NCI-H524 (cell line): ENCODE results near the gene DRAM1.
A peak's percentile ranks its signal among the peaks of the same experiment; 100 is the strongest.

ENCODE experiments used
- DNase-seq, 2 experiments: peaks; one replicate each; lab custom pipeline; 2025; lab: John Stamatoyannopoulos, UW

DRAM1 gene

GRCh38 chr12:101941306-101942249 is 64.2 kb downstream of the DRAM1 start:
- no peak for DNase-seq

GRCh38 chr12:101942250-101942605 is 64.8 kb downstream of the DRAM1 start:
- no peak for DNase-seq

- no peak for DNase-seq
Observed at GRCh38 chr12:101945369-101946232, 68.2 kb downstream of the DRAM1 start.

- DNase-seq = no peak
Observed at GRCh38 chr12:101946233-101946611, 68.8 kb downstream of the DRAM1 start.

GRCh38 chr12:101947316-101947715 is 69.9 kb downstream of the DRAM1 start:
- no peak for DNase-seq

- DNase-seq = no peak
Observed at GRCh38 chr12:101948365-101948764, 71.0 kb downstream of the DRAM1 start.

GRCh38 chr12:101951002-101951670 is 73.8 kb downstream of the DRAM1 start:
- peak in 1 of 2 experiments; percentile 5 for DNase-seq

GRCh38 chr12:101954113-101954512 is 76.7 kb downstream of the DRAM1 start:
- DNase-seq = no peak

GRCh38 chr12:101954676-101955075 is 77.3 kb downstream of the DRAM1 start:
- DNase-seq = no peak

GRCh38 chr12:101957252-101957959 is 80.0 kb downstream of the DRAM1 start:
- DNase-seq = no peak

- DNase-seq = no peak
Observed at GRCh38 chr12:101959607-101960006, 82.2 kb downstream of the DRAM1 start.

- DNase-seq = no peak
Observed at GRCh38 chr12:101962486-101962885, 85.1 kb downstream of the DRAM1 start.

- no peak for DNase-seq
Observed at GRCh38 chr12:101963697-101964096, 86.3 kb downstream of the DRAM1 start.

GRCh38 chr12:101966496-101966895 is 89.1 kb downstream of the DRAM1 start:
- DNase-seq = no peak

GRCh38 chr12:101967506-101967905 is 90.1 kb downstream of the DRAM1 start:
- DNase-seq = no peak

GRCh38 chr12:101968770-101969169 is 91.4 kb downstream of the DRAM1 start:
- no peak for DNase-seq
